HG03175 (cell line): ENCODE data around the gene RASA3.
"Not testable (repeated sequence)": the region's sequence is repeated elsewhere in the genome, so short reads cannot be mapped to it uniquely, and the experiment has no call there.

Experiments used
- ATAC-seq: cut with Tn5 transposase; IDR thresholded peaks from one replicate; pipeline ENCODE4 v1.9.1; 2021; ENCODE audit warnings: mild to moderate bottlenecking, moderate library complexity; ENCODE audit not compliant: unreplicated experiment

Gene RASA3

GRCh38 chr13:114103801-114104654, 28.4 kb downstream of the RASA3 start:
- no peak for ATAC-seq

DNA sequence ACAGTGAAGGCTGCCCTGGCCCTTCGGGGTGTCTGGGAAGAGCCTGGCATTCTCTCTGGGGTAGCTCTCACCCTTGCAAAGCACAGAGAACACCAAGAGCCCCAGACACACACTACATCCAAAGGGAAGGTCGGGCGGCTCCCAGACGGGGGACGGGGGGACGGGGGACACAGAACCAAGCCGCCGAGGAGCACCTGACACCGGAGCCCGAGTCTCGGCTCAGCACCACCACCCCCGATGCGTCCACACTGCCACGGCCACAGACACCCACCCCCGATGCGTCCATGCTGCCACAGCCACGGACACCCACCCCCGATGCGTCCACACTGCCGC, 29.2 kb downstream of the RASA3 start:
- ATAC-seq, result not testable (repeated sequence)

GRCh38 chr13:114102521-114103288, 29.7 kb downstream of the RASA3 start:
- no peak for ATAC-seq

GRCh38 chr13:114102131-114102520, 30.3 kb downstream of the RASA3 start:
- ATAC-seq, result no peak

GRCh38 chr13:114101358-114102130, 30.9 kb downstream of the RASA3 start:
- no peak for ATAC-seq

- no peak for ATAC-seq
Measured at GRCh38 chr13:114100446-114101357, 31.7 kb downstream of the RASA3 start.

DNA sequence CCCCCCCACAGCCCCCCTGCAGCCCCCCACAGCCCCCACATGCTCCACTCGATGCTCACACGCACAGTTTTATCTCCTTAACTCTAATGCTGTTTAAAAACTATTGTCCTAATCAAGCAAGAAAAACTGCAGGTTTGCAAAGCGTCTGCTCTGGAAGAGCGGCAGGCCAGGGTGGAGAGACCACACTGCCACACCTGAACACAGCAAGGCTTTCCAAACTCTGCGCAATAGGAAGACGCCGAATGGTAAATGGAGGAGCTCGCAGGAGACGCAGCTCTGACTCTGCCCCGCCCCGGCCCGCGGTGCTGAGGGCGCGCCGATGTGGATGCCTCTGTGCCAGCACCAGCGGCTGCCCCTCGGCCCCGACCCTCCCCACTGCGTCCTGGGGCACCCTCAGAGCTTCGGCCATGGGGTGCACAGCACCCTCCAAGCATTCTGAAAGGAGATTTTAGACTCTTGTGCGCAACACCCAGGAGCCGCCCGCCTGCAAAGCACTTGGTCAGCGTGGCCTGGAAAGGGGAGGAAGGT, 32.4 kb downstream of the RASA3 start:
- no peak for ATAC-seq

- ATAC-seq, result no peak
Measured at GRCh38 chr13:114099191-114099590, 33.2 kb downstream of the RASA3 start.

- ATAC-seq, result not testable (repeated sequence)
Measured at GRCh38 chr13:114098689-114099056, 33.8 kb downstream of the RASA3 start.

DNA sequence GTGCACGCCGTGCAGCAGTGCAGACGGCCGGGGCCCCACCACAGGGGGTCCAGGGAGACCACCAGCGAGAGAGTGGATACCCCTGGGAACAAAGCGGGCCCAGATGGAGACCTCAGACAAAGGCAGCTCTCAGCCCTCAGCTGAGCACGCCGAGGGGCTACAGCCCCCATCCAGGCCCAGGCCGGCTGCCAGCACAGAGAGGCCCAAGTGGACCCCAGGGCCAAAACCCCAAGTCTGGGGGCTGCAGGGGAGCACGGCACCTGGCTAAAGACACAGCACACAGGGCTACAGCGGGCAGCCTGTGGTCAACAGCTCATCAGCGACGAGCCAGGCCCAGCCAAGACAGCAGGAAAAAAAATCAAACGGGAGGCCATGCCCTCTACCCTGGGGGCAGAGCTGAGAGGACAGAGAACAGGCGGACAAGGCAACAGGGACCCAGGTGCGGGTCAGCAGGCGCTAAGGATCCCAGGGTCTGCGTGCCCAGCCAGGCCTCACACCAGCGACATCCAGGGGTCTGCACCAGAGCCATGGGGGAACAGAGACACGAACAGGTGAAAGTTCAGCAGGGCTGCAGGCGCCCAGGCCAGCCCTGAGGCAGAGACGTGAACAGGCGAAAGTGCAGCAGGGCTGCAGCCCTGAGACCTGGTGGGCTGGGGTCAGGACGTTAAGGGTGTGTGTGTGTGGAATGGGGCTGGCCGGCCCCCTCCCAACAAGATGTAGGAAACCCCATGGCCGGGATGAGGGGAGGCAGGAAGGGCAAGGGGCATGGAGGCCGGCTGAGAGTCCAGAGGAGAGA, 34.3 kb downstream of the RASA3 start:
- ATAC-seq, result no peak

DNA sequence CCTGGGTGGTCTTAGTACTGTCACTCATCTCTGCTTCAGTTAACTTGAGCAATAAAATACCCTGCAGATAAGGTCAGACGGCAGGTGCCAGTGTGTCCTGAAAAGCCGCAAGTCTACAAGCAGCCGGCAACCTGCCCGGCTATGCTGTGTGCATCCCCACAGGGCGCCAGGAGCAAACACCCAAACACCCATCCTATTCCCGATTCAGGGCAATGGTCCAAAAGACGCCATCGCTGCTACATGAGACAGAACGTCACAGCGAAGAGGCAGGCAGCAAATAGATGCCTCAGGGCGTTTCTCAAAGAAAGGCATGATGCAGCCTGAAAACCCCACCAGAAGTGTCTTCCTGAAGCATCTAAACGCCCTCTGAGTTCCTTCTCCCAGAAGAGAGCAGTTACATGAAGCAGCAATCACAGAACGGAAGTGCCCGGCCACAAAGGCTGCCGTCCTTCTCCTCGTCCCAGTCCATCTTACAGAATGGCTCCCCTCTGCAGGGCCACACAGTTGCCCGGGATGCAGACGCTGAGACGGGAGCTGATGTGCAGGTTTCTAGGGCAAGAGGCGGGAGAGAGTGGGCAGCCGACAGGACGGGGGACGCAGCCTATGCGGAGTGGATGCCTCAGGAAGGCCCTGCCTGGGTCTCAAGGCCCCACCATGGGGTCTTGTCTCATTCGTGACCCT, 35.1 kb downstream of the RASA3 start:
- ATAC-seq, result no peak

- ATAC-seq, result no peak
Measured at GRCh38 chr13:114096811-114097211, 35.6 kb downstream of the RASA3 start.

DNA sequence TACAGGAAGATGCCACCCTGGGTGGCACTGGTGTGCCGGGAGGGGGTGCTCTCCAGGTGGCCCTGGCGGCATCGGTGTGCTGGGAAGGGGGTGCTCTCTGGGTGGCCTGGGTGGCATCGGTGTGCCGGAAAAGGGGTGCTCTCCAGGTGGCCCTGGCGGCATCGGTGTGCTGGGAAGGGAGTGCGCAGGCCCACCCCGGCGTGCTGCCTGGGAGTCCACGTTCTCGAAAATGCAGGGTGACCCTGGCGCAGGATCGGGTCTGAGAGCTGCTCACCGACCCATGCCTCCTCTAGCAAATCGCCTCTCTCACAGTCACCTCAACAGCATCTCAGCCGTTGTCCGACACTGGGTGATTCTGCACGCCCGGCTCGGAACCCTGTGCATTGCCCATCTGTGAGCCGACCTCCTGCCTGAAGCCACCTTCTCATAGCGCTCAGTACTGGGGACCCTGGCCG, 36.4 kb downstream of the RASA3 start:
- ATAC-seq, result no peak

GRCh38 chr13:114095486-114095885, 36.9 kb downstream of the RASA3 start:
- no peak for ATAC-seq

DNA sequence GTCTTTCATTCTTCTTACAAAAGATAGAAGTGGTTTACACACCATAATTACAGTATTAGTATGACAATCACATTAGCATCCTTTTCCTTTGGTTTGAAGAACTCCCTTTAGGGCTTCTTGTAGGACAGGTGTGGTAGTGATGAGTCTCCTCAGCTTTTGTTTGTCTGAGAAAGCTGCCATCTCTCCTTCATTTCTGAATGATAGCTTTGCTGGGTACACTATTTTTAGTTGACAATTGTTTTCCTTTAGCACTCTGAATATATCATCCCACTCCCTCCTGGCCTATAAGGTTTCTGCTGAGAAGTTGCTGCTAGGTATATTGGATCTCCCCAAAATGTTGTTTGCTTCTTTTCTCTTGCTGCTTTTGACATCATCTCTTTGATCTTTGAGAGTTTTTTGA, 39.3 kb downstream of the RASA3 start:
- ATAC-seq, result no peak

- ATAC-seq, result no peak
Measured at GRCh38 chr13:114092468-114092867, 40.0 kb downstream of the RASA3 start.

GRCh38 chr13:114090476-114090875, 41.9 kb downstream of the RASA3 start:
- no peak for ATAC-seq

DNA sequence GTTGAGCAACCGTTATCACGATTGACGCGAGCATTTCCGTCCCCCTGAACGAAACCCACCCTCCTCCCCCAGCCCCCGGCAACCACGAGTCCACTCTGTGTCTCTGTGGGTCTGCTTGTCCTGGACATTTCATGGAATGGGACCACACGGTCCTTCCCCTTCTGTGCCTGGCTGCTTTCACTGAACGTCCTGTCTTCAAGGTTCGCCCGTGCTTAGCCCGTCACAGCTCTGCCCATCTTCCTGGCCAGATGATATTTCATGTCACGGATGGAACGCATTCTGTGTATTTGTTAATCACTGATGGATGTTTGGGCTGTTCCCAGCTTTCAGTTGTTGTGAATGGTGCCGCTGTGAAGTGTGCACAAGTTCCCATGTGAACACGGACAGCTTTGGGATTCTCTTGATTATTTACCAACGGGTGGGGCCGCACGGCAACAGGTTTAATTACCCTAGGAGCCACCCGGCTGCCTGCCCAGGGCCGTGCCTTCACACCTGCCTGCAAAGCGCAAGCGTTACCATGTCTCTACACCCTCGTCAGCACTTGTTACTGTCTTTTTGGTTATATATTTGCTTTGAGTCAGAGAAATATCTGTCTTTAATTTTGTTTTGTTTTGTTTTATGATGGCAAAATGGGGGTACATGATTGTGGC, 42.5 kb downstream of the RASA3 start:
- ATAC-seq, result no peak
